Measurements from ENCODE around the gene FBLN1.
"Not testable (repeated sequence)": the region's sequence is repeated elsewhere in the genome, so short reads cannot be mapped to it uniquely, and the experiment has no call there.

Gene FBLN1

DNA sequence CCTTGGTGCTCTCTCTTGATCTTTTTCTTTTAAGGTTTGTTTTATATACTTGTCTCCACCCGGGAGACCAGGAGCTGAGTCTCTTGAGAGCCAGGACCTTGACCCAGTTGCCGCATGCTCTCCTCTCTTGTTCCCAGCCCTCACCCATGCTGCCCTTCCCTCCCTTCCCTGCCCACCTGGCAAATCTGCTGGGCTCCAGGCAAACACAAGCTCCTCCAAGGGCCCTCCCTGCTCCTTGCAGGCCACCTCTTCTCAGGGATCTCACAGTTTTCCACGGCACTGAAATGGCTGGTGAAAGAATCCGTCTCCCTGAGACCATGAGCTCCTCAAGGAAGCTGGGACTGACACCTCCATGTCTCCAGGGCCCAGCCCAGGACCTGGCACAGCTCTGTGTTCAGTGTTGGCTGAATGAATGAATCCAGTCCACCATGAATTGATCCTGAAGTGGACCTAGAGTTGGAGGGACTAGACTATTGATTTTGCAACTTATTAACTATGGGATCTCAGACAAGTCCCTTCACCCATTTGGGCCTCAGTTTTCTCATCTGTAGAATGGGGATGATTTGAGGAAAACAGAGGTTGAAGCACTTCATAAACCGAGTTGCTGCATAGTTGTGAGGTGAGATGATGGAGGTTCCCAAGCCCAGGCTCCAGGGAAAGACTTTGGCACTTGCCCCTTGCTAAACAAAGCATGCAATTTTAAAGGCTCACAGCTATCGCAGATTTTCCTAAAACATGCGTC is 25.1 kb upstream of the FBLN1 start:
- no peak for DNase-seq

DNA sequence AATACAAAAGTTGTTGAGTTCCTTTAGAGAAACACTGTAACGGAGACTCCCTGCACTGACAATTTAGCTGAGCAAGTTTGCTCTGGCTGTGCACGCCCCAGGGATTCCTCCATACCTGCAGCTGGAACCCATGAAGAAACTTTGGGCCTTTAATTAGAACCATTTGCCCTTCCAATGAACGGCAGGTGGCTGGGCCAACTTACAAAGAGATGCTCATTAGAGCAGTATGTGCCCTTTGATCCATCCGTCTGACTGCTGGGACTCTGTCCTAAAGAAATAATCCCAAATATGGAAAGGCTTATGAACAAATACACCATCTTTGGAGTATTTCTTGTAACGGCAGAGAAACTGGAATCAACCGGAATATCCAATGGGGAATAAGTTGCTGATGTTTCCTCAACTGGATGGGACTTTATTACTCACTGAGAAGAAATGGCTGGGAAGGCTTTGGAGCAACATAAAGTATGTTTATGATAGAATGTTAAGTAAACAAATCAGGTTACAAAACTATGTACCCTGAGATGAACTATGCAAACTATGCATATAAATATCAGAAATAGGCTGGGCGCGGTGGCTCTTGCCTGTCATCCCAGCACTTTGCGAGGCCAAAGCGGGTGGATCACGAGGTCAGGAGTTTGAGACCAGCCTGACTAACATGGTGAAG is 24.4 kb upstream of the FBLN1 start:
- DNase-seq = no peak

DNA sequence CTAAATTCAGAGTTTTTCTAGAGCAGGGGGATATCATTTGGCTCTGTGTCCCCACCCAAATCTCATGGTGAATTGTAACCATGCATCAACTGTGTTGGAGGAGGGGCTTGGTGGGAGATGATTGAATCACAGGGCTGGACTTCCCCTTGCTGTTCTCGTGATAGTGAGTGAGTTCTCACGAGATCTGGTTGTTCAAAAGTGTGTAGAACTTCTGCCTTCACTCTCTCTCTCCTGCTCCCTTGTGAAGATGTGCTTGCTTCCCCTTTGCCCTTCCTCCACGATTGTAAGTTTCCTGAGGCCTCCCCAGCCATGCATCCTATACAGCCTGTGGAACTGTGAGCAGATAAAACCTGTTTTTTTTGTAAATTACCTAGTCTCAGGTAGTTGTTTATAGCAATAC is 22.0 kb upstream of the FBLN1 start:
- no peak for DNase-seq

DNA sequence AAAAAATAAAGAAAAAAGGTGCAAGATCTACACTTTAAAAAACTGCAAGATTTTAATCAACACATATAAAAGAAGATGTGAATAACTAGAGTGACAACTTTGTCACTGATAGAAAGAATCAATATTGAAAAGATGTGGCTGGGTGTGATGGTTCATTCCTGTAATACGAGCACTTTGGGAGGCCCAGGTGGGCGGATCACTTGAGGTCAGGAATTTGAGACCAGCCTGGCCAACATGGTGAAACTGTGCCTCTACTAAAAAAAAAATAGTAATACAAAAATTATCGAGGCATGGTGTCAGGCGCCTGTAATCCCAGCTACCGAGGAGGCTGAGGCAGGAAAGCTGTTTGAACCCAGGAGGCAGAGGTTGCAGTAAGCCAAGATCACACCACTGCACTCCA is 21.0 kb upstream of the FBLN1 start:
- no peak for DNase-seq

DNA sequence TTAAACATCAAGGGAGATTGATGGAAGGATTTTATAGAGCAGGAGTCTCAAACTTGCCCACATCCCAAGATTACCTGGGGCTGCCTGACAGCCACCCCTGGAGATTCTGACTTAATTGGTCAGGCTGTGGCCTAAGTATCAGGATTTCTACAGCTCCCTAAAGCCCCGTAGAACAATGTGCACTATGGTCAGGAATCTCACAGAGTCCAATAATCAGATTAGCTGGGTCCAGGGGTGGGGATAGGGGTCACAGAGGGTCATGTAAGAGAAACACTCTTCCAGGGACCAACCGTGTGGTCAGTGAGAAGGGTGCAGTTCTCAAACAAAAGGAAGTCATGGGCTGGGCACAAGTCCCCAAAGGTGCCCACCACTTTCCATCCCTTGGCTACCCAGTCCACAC is 20.5 kb upstream of the FBLN1 start:
- no peak for DNase-seq

DNA sequence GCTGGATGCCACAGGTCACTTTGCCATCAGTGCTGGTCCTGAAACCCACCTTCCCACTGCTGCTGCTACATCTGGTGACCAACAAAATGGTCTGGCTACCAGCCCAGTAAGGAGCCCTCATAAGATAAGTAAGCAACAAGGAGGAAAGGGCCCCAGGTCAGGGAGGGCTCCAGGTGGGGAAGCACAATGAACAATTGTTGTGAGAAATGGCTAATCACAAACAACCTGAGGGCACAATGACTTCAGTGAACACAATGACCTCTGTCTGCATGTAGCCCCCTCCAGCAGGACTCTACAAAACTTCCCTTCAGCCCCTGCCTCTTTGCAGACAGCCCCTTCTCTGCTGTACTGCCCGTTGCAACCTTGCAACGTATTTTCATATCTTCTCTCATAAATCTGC is 19.4 kb upstream of the FBLN1 start:
- DNase-seq = no peak

DNA sequence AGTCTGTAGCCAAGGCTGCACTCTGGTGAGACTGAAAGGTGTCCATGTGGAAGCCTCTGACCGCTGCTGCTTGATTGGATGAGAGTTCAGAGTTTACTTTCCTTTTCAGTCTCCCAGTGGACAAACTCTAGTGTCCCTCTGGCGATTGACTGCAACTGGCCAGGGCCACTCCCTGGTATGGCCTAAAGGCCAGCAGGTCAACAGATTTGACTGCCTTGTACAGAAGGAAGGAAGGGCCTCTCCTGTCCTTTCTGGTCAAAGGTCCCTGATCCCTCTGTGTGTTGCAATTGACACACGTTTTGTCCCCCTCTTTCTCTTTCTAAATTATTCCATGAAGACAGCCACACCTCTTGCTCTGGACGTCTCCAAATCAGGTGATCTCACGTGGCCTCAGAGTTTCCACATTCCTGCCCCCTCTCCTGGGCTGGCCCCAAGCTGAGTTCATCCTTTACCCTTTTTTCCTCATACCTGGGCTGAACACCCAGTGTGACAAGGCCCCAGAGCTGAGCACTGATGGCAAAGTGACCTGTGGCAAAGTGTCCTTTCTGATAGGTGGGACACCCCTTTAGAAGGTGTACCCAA is 18.7 kb upstream of the FBLN1 start:
- DNase-seq = no peak

DNA sequence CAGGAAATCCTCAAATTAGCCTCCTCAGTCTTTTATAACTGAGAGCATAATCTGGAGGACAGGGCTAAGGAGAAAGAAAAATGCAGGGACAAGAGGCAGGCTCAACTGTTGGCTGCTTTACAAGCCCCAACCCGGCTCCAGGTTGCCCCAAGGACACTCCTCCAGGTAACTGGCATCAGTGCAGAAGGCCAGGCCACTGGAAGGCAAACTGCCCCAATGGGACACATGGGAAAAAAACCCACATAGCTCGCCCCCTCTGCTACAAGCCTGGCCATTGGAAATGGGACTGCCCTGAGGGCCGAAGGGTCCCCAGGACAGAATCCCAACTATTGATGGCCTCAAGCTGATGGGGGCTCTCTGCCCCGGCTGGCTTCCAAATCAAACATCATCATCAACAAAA is 17.9 kb upstream of the FBLN1 start:
- DNase-seq = no peak

DNA sequence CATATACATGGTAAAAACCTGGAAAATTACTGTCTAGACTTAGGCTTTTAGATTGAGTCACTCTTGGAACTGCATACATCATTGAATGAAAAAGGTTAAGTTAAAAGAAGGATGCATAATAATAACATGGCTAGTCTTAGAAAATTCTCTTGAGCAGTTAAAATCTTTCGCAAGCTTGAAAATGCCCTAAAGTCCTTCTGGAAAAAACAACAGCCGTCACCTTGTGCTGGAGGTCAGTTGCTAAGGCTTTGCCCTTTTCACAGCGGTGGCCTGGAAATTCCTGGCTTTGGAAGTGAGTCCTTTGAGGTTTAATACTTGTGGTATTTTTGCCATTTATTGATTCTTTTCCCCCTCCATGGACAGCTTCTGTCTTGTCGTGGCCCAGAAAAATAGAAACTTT is 17.4 kb upstream of the FBLN1 start:
- no peak for DNase-seq

DNA sequence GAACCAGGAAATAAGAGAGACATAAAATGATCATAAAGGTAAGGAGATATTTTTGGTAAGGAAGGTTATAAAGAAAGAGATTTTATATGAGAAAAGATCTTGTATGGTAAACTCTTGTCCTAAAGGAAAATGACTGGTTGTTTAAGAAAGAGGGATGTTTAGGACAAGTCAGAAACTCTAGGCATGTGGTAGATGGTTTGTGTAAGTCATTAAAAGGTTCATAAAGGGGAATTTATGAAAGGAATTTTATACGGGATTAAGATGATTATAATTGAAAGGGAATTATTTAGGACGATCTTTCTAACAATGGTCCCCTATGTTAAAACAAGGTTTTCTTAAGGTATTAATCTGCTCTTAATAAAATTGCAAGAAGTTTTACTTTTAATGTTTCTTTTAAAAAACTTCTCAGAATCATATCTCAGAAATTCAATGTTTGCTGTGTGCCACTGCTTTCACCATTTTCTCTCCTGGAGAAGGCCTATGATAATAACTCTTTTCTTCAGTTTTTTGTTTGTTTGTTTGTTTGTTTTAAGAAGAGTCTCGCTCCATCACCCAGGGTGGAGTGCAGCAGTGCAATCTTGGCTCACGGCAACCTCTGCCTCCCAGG is 13.8 kb upstream of the FBLN1 start:
- DNase-seq = no peak

DNA sequence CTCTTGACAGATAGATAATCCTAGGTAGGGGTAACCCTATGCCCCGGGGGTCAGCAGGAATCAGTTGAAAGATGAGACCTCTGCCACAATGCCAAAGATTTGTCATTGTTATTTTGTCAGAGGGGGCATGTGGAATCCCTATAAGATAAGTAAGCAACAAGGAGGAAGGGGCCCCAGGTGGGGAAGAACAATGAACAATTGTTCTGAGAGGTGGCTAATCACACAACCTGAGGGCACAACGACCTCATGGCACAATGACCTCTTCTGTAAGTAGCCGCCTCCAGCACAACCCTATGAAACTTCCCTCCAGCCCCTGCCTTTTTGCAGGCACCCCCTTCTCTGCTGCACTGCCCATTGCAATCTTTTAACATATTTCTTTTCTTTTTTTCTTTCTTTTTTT is 11.8 kb upstream of the FBLN1 start:
- DNase-seq = no peak

DNA sequence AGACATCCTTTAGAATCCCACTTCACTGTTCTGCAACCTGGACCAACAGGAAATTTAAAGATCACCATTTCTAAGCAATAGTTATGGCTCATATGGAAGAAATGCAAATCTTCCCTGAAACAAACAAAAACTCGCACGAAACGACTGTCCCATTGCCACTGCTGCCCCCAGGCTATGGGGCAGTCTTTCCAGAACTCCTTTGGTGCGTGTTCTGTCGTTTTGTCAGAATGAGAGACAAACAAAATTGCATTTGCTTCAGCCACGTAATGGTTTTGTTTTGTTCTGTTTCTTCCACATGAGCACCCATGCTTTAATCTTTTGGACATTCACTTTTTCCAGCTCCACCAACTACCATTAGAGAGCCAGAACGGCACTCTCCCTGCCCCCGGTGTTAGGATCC is 10.8 kb upstream of the FBLN1 start:
- no peak for DNase-seq

DNA sequence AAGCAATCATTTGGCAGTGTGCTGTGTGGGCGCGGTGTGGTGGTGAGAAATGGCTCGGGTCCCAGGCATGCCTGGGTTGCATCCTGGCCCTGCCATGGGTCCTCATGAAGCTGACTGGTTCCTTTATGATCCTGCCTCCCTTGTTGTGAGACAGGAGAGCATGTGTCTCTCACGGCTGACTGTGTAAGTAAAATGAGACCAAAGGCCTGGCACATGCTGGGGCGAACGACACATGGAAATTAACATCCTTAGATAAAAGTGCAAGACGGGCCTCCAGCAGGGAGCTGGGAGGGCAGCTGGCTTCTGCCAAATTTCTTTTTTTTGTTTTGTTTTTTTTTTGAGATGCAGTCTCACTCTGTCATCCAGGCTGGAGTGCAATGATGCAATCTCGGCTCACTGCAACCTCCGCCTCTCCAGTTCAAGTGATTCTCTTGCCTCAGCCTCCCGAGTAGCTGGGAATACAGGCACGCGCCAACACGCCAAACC is 9.4 kb upstream of the FBLN1 start:
- no peak for DNase-seq

DNA sequence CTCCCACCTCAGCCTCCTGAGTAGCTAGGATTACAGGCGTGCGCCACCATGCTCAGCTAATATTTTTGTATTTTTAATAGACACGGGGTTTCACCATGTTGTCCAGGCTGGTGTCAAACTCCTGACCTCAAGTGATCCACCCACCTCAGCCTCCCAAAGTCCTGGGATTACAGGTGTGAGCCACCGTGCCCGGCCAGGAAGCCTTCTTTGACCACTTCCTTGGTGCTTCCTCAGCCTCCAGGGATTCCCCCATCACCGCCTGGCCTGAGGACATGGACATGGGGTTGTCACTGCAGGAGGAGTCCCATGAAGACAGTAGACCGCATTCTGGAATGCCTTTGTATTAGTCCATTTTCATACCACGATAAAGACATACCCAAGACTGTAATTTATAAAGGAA is 8.4 kb upstream of the FBLN1 start:
- DNase-seq = not testable (repeated sequence)

DNA sequence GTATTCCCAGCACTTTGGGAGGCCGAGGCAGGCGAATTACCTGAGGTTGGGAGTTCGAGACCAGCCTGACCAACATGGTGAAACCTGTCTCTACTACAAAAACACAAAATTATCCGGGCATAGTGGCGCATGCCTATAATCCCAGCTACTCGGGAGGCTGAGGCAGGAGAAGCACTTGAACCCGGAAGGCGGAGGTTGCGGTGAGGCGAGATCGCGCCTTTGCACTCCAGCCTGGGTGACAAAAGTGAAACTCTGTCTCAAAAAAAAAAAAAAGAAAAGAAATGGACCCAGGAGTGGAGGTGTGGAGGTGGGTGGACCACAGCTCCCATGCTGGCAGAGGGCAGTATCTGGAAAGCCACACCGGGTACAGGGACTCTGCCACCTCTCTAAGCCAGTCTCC is 7.1 kb upstream of the FBLN1 start:
- DNase-seq = not testable (repeated sequence)

DNA sequence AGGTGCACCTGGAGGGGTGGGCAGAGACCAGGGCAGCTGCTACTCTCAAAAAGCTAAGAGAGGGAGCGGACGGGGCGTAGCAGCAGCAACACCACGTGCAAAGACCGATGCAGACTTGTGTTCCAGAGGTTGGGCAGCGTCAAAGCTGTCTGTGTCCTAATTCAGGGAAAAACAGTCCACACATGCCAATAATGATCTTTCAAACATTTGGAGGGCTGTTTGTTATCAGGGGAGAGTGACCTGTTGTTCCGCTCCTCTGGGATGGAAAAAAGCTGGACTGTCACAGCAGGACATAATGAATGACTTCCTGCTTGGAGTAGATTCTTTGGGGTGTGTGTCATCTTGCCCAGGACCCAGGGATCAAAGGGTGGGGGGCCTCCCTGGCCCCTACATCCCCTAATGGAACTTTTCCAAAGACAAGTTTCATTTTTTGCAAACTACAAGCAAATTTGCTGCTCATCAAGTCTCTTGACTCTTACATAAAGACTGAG is 6.2 kb upstream of the FBLN1 start:
- DNase-seq = no peak

DNA sequence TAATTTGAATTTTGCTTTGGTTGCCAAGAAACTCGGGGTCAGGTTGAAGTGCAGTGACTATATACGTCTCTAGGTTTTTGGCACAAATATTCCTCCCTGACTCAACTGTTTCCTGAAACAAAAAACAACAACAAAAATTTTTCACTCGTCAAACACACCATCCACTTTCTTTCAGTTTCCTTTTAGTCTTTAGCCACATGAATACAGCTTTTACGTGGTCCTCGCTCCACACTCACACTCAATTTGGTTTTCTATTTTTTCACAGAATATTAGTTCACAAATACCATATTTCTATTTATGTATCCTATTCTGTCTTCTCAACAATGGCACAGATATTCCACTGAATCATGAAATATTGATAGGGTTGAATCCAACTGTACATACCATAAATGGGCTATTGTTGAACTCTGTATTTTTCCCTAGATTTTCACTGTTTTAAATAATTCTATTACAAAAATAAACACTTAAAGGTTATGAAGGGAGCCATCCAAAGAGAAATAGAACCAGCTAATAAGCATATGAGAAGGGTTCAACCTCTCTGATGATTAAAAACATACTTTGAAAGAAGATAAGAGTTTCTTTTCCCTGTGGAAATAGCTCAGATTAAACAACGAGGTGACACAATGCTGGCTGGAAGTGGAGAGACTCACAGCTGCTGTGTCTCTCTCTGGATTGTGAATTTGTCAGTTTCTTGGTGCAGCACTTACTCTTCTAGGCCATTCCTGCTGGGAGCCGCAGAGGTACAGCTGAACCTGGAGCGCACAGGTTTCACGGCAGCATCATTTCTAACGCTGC is 5.1 kb upstream of the FBLN1 start:
- no peak for DNase-seq

DNA sequence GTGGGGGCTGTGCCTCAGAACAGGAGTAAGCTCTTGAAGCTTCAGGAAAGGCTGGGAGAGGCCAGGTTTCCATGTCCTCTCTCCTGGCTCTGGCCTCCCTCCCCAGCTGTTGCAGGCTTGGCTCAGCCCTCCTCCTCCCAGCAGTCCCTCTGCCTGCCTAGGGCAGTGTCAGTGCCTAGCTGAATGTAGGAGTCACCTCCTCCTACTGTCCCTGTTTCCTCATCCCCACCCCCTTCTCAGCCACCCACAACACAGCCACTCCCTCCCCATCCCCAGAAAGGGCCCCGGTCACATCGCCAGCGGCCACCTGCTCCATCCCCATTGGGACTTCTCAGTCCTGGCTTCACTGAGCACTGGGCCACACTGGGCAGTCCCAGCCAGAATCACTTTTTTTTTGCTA is 2.9 kb upstream of the FBLN1 start:
- DNase-seq = no peak

DNA sequence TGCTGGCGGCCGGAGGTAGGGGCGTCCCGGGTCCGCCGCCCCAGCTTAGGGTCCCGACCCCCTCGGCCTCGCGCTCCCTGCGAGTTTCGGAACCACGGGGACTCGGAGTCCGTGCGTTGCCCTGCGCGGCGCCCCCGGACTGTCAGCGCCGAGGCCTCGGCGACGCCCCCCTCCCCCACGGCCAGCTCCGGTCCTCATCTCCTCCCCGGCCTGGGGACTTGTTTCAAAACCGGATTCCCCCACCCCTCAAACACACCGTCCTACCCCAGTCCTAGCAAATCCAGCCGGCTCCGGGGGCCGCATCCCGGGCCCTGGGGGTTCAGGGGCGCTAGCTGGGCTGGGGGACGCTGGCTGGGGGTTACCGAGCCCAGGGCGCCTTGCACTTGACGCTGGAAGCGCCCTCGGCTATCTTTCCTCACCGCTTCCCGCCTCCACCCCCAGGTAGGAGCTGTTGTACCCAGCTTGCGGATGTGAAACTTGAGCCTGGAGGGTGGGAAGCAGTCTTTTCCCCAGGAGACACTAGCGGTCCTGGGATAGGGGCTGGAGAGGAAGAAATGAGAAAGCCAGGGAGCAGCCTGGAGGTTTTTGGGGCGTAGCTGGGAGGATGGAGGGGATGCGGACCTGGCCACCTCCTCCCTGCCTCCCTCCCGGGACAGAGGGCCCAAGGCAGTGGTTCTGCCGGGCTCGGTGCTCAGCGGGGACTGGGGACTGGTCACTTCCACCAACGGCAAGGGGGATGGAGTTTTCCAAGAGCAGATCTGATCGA is 550 bp downstream of the FBLN1 start:
- DNase-seq = no peak

DNA sequence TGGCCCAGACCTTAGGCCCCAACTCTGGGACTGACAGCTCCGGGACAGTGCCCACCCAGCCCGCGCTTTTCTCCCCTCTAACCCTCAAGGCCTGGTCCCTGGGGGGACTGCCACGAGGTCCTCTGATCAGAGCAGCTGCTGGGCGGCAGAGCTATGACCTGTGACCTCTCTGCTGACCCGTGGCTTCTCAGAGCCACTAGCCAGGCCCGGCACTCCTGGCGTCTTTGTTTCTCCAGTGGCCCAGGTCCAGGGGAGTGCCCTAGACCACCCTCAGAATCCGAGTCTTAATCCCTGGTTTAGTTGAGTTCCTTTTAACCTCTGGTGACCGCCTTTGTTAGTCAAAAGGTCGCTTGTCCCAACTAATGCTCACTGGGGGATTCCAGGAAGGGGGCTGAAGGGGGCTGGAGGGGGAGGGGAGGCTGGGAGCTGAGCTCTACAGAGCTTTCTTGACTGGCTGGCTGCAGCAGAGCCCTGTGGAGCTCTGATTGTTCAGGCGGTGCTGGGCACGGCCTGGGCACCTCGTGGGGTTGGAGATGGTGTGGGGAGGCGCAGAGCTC is 1.2 kb downstream of the FBLN1 start:
- DNase-seq = no peak

All from activated naive CD4-positive, alpha-beta T cell treated with anti-CD3 and anti-CD28 coated beads, Interleukin-2, amount 50 U/mL, for 16 hours (primary cell).